K562 (cell line): Measurements from ENCODE around the gene PPP4C. TPM values are rescaled to one million over a fixed set of nuclear protein-coding genes. Genes with fewer than 3 reads are reported as not detected.

Source experiments
- AFF4 ChIP-seq: sonication (generic); formaldehyde crosslinking; IDR thresholded peaks from 2 replicates; pipeline ENCODE4 v1.8.0; 2023; ENCODE audit warnings: mild to moderate bottlenecking, missing genetic modification reagents
- ATF3 ChIP-seq, 2 experiments: fragments of 450-650 bp in 1 of 2; sonication (generic) in 1 of 2; formaldehyde crosslinking in 1 of 2; IDR thresholded peaks in 1 of 2; conservative IDR thresholded peaks in 1 of 2; 2 replicates each; pipeline versions ENCODE4 v1.6.1 to v1.8.1; 2016 to 2023; ENCODE audit warnings: mild to moderate bottlenecking in 2 of 2, moderate library complexity in 2 of 2, inconsistent platforms in 1 of 2, missing genetic modification reagents in 1 of 2
- CXXC5 ChIP-seq: fragments of 250-450 bp; sonication (Bioruptor Pico); IDR thresholded peaks from 2 replicates; pipeline ENCODE4 v1.8.0; 2022; ENCODE audit warnings: inconsistent platforms, mild to moderate bottlenecking, moderate library complexity
- E2F4 ChIP-seq: sonication (generic); formaldehyde crosslinking; IDR thresholded peaks from 2 replicates; pipeline ENCODE4 v1.8.0; 2022; ENCODE audit warnings: mild to moderate bottlenecking, low read depth, missing genetic modification reagents
- E2F6 ChIP-seq, 2 experiments: IDR thresholded peaks; 2 replicates each; pipeline ENCODE4 v1.6.1; 2011; ENCODE audit warnings: borderline replicate concordance in 1 of 2, control low read depth in 1 of 2, low read depth in 1 of 2, low read length in 1 of 2, mild to moderate bottlenecking in 1 of 2, mixed read lengths in 1 of 2, moderate library complexity in 1 of 2; ENCODE audit not compliant: insufficient read depth in 1 of 2, insufficient read length in 1 of 2, poor library complexity in 1 of 2, severe bottlenecking in 1 of 2; ENCODE audit errors: extremely low read depth in 1 of 2
- ELF1 ChIP-seq: fragments of 200-800 bp; sonication (Bioruptor generic); IDR thresholded peaks from 2 replicates; pipeline ENCODE4 v1.6.1; 2016; ENCODE audit warnings: missing genetic modification characterization, missing compliant biosample characterization
- ELF2 ChIP-seq: fragments of 250-450 bp; sonication (Bioruptor Pico); IDR thresholded peaks from 2 replicates; pipeline ENCODE4 v1.5.0; 2021; ENCODE audit warnings: mild to moderate bottlenecking
- KLF10 ChIP-seq: fragments of 250-450 bp; sonication (Bioruptor Pico); IDR thresholded peaks from 2 replicates; pipeline ENCODE4 v1.6.1; 2021; ENCODE audit warnings: matching md5 sums
- POLR2G ChIP-seq: fragments of 200-400 bp; formaldehyde crosslinking; IDR thresholded peaks from 2 replicates; pipeline ENCODE4 v1.6.1; 2017; ENCODE audit warnings: low read depth, mild to moderate bottlenecking, antibody characterized with exemption, low read length, moderate library complexity
- SMAD4 ChIP-seq: fragments of 250-450 bp; sonication (Bioruptor Pico); conservative IDR thresholded peaks from 2 replicates; pipeline ENCODE4 v1.8.0; 2021; ENCODE audit warnings: inconsistent platforms, mild to moderate bottlenecking, moderate library complexity
- TFAP4 ChIP-seq: sonication (generic); formaldehyde crosslinking; IDR thresholded peaks from 2 replicates; pipeline ENCODE4 v1.8.0; 2022; ENCODE audit warnings: missing genetic modification reagents, mild to moderate bottlenecking, moderate library complexity, borderline replicate concordance
- ZBTB11 ChIP-seq, 3 experiments: fragments of 200-800 bp in 1 of 3; fragments of 250-450 bp in 1 of 3; fragments of 450-650 bp in 1 of 3; sonication (Bioruptor Pico) in 1 of 3; sonication (Bioruptor generic) in 1 of 3; formaldehyde crosslinking in 1 of 3; IDR thresholded peaks; 2 replicates each; pipeline versions ENCODE4 v1.6.1 to v1.8.0; 2016 to 2022; ENCODE audit warnings: mild to moderate bottlenecking in 2 of 3, missing genetic modification characterization in 2 of 3, missing compliant biosample characterization in 1 of 3, moderate library complexity in 1 of 3
- polyA plus RNA-seq, 8 experiments: library from polyadenylated mRNA; depleted of rRNA in 4 of 8; stranded (reverse) in 5 of 8; unstranded in 3 of 8; fragments of >200 nt; fragmentation: Nextera tagmentation in 2 of 8; fragmentation: Illumina TruSeq in 1 of 8; extraction: Ambion mirVana in 2 of 8; extraction: Trizol in 1 of 8; gene quantifications; 2 replicates each; pipeline versions ENCODE4 v1.2.1 to v1.2.3, GENCODE V29; 2011 to 2014; ENCODE audit warnings: inconsistent platforms in 1 of 8, missing spikeins in 1 of 8
- total RNA-seq, 7 experiments: library from RNA; depleted of rRNA in 6 of 7; stranded (reverse); fragments of >200 nt in 6 of 7; fragmentation: Illumina TruSeq in 2 of 7; extraction: Trizol in 2 of 7; gene quantifications; 2 replicates each; pipeline versions ENCODE4 v1.2.1 to v1.2.3, GENCODE V29; 2011 to 2021; ENCODE audit warnings: low replicate concordance in 1 of 7

Gene PPP4C
- total and polyA plus RNA-seq, 9 of the 15 experiments (the other 6 are each of a cell fraction or from before 2014, with no cell fraction given) = 3.5 to 183 (median 131) TPM

- TF ChIP-seq AFF4 (peak; percentile 93; the same call in 1 of the 2 replicates), ATF3 (IDR thresholded peaks at IDR 0.05) (peak; percentile 65), ATF3 (CRISPR knock-in tag; conservative IDR thresholded peaks at IDR 0.05) (no peak; the same call in 1 of the 2 replicates), ZBTB11 (CRISPR knock-in tag; IDR thresholded peaks at IDR 0.05) (peak in 1 of 3 experiments; percentile 49; a peak in 1 of 6 replicates), CXXC5 (peak; percentile 91), KLF10 (CRISPR knock-in tag) (no peak), ELF1 (tag) (peak; percentile 24; the same call in 1 of the 2 replicates), ELF2 (CRISPR knock-in tag) (no peak), SMAD4 (CRISPR knock-in tag) (peak; percentile 47), POLR2G (peak; percentile 87), E2F4 (CRISPR knock-in tag) (peak; percentile 96), E2F6 (IDR thresholded peaks at IDR 0.05; ENCODE audit: borderline replicate concordance in 1 of 2, extremely low read depth in 1 of 2, insufficient read depth in 1 of 2, insufficient read length in 1 of 2, low read depth in 1 of 2, low read length in 1 of 2, poor library complexity in 1 of 2, severe bottlenecking in 1 of 2) (peak; percentile 100), TFAP4 (CRISPR knock-in tag) (peak; percentile 92)
Measured at GRCh38 chr16:30052671-30053372, 23.0 kb upstream of the PPP4C start (continued).
